Keratinocyte (primary cell): ENCODE data around the gene HMCES. TPM values are rescaled to one million over a fixed set of nuclear protein-coding genes. Genes with fewer than 3 reads are reported as not detected.
A peak's percentile ranks its signal among the peaks of the same experiment; 100 is the strongest.
"Not testable (repeated sequence)": the region's sequence is repeated elsewhere in the genome, so short reads cannot be mapped to it uniquely, and the experiment has no call there.

Experiments used
- DNase-seq: peaks from one replicate; pipeline ENCODE4 v3.0.0-alpha.2; 2011; ENCODE audit warnings: low read depth, missing footprints, low spot score
- FAIRE-seq: peaks from 2 replicates; lab custom pipeline; 2011; peaks lifted over from hg19 to GRCh38; lab: Jason Lieb, UNC
- H2AFZ ChIP-seq: 2 replicates; pipeline ENCODE4 v1.6.0; 2012; ENCODE audit warnings: low read length, control low read depth, inconsistent platforms; ENCODE audit not compliant: control insufficient read depth
- H3K27ac ChIP-seq: 2 replicates; pipeline ENCODE4 v1.5.1; 2011; ENCODE audit warnings: low read length; ENCODE audit not compliant: control insufficient read depth, insufficient read depth
- H3K27me3 ChIP-seq: 3 replicates; pipeline ENCODE4 v1.6.0; 2011; ENCODE audit warnings: low read length; ENCODE audit not compliant: control insufficient read depth, insufficient read depth; ENCODE audit errors: extremely low read depth
- H3K36me3 ChIP-seq, 2 experiments: 2 replicates in 1 of 2; 3 replicates in 1 of 2; pipeline ENCODE4 v1.5.1; 2011; ENCODE audit warnings: low read length in 2 of 2, mild to moderate bottlenecking in 1 of 2; ENCODE audit not compliant: control insufficient read depth in 2 of 2, insufficient read depth in 2 of 2; ENCODE audit errors: extremely low read depth in 1 of 2
- H3K4me1 ChIP-seq: 3 replicates; pipeline ENCODE4 v1.5.1; 2011; ENCODE audit warnings: low read length; ENCODE audit not compliant: control insufficient read depth, insufficient read depth; ENCODE audit errors: extremely low read depth
- H3K4me2 ChIP-seq: 3 replicates; pipeline ENCODE4 v1.6.0; 2011; ENCODE audit warnings: low read depth, low read length; ENCODE audit not compliant: control insufficient read depth, insufficient read depth; ENCODE audit errors: extremely low read depth
- H3K4me3 ChIP-seq, 3 experiments: fragments of 200-600 bp in 1 of 3; sonication (generic) in 1 of 3; 2 replicates in 2 of 3; 3 replicates in 1 of 3; pipeline ENCODE4 v1.5.1; 2011 to 2016; ENCODE audit warnings: low read length in 3 of 3, mild to moderate bottlenecking in 3 of 3, control low read depth in 2 of 3, inconsistent platforms in 1 of 3, low read depth in 1 of 3, mixed read lengths in 1 of 3, mixed run types in 1 of 3, moderate library complexity in 1 of 3; ENCODE audit not compliant: control insufficient read depth in 2 of 3, insufficient read depth in 2 of 3; ENCODE audit errors: extremely low read depth in 1 of 3
- H3K79me2 ChIP-seq: 2 replicates; pipeline ENCODE4 v1.6.0; 2012; ENCODE audit warnings: low read length; ENCODE audit not compliant: control insufficient read depth, insufficient read depth
- H3K9ac ChIP-seq: 3 replicates; pipeline ENCODE4 v1.6.0; 2011; ENCODE audit warnings: low read length; ENCODE audit not compliant: control insufficient read depth, insufficient read depth; ENCODE audit errors: extremely low read depth
- H3K9me1 ChIP-seq: 3 replicates; pipeline ENCODE4 v1.6.0; 2011; ENCODE audit warnings: low read length; ENCODE audit not compliant: control insufficient read depth, insufficient read depth; ENCODE audit errors: extremely low read depth
- H3K9me3 ChIP-seq: 2 replicates; pipeline ENCODE4 v1.5.1; 2012; ENCODE audit warnings: low read depth, low read length; ENCODE audit not compliant: control insufficient read depth
- H4K20me1 ChIP-seq: 3 replicates; pipeline ENCODE4 v1.6.0; 2011; ENCODE audit warnings: low read length; ENCODE audit not compliant: control insufficient read depth, insufficient read depth; ENCODE audit errors: extremely low read depth
- EZH2 ChIP-seq: IDR thresholded peaks from one replicate; pipeline ENCODE4 v1.6.1; 2012; ENCODE audit warnings: inconsistent platforms, mild to moderate bottlenecking, low read length, moderate library complexity
- dilution Hi-C: fragments of 300-500 bp; cut with MboI; formaldehyde crosslinking; loops from one replicate; pipeline ENCODE4 v1.7.0; 2020; ENCODE audit warnings: low sequenced_read_pairs; ENCODE audit not compliant: extremely low pct_ligation_motif_present
- polyA plus RNA-seq, 5 experiments: library from polyadenylated mRNA; depleted of rRNA in 3 of 5; stranded (reverse) in 3 of 5; stranded (forward) in 1 of 5; unstranded in 1 of 5; fragments of >200 nt; gene quantifications; 1 replicate in 1 of 5; 2 replicates in 3 of 5; 3 replicates in 1 of 5; pipeline versions ENCODE4 v1.2.1 to v1.2.3, GENCODE V29; 2011 to 2012; ENCODE audit warnings: missing spikeins in 2 of 5, low read depth in 1 of 5, low replicate concordance in 1 of 5
- TF ChIP-seq, protein P1 (sequence below), 3 experiments: IDR thresholded peaks in 1 of 3; conservative IDR thresholded peaks in 1 of 3; optimal IDR thresholded peaks in 1 of 3; 2 replicates in 2 of 3; 3 replicates in 1 of 3; pipeline versions ENCODE3 to v1.5.1; 2011; ENCODE audit warnings: low read length in 3 of 3, mild to moderate bottlenecking in 3 of 3, moderate library complexity in 2 of 3, control low read depth in 1 of 3, inconsistent platforms in 1 of 3; ENCODE audit not compliant: insufficient read depth in 2 of 3; ENCODE audit errors: extremely low read depth in 1 of 3

Gene HMCES
- polyA plus RNA-seq, 1 donor (not counting 4 experiments of a cell fraction or from before 2014, with no cell fraction given), result 54.6 TPM

DNA sequence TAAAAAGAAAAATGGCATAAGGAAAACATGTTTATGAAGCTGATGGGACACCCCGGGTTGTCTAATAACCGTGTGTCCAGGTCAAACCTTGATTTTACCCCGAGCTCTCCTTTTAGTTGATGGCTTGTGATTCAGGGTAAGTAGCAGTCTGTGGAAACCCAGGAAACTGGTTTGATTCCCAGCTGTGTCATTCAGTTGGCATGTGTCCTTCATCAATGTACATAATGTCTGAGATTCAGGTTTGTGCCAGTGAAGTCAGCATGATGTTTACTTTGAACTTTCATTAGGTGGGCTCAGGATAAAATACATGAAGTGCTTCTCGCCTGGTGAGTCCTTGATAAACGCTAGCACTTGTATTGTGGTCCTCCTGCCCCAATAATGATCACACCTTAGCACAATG lies 33.5 kb upstream of the HMCES start:
- Histone ChIP-seq H3K4me1 (peaks cover 23% of the 10 kb centered on the region), H3K36me3 (no peaks in the 10 kb centered on the region), H3K27ac (peak overlapping the region; percentile 50), H3K9me1 (no peaks in the 10 kb centered on the region), H3K4me2 (peak overlapping the region; percentile 57), H4K20me1 (no peaks in the 10 kb centered on the region), H3K4me3 (no peak overlapping the region), H3K79me2 (peaks cover 19% of the 10 kb centered on the region), H2AFZ (no peak overlapping the region), H3K9ac (peak overlapping the region; percentile 33), H3K27me3 (no peaks in the 10 kb centered on the region), H3K9me3 (no peaks in the 10 kb centered on the region)
- FAIRE-seq (no peak), DNase-seq (no peak)
- dilution Hi-C loops, result no loop called here
- TF ChIP-seq, protein P1, sequence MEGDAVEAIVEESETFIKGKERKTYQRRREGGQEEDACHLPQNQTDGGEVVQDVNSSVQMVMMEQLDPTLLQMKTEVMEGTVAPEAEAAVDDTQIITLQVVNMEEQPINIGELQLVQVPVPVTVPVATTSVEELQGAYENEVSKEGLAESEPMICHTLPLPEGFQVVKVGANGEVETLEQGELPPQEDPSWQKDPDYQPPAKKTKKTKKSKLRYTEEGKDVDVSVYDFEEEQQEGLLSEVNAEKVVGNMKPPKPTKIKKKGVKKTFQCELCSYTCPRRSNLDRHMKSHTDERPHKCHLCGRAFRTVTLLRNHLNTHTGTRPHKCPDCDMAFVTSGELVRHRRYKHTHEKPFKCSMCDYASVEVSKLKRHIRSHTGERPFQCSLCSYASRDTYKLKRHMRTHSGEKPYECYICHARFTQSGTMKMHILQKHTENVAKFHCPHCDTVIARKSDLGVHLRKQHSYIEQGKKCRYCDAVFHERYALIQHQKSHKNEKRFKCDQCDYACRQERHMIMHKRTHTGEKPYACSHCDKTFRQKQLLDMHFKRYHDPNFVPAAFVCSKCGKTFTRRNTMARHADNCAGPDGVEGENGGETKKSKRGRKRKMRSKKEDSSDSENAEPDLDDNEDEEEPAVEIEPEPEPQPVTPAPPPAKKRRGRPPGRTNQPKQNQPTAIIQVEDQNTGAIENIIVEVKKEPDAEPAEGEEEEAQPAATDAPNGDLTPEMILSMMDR (optimal IDR thresholded peaks at IDR 0.05 in 1 of 3, IDR thresholded peaks at IDR 0.05 in 1 of 3, conservative IDR thresholded peaks at IDR 0.05 in 1 of 3; ENCODE audit: extremely low read depth in 1 of 3, insufficient read depth in 2 of 3, low read length in 3 of 3), result no peak
- no peak for TF ChIP-seq EZH2

DNA sequence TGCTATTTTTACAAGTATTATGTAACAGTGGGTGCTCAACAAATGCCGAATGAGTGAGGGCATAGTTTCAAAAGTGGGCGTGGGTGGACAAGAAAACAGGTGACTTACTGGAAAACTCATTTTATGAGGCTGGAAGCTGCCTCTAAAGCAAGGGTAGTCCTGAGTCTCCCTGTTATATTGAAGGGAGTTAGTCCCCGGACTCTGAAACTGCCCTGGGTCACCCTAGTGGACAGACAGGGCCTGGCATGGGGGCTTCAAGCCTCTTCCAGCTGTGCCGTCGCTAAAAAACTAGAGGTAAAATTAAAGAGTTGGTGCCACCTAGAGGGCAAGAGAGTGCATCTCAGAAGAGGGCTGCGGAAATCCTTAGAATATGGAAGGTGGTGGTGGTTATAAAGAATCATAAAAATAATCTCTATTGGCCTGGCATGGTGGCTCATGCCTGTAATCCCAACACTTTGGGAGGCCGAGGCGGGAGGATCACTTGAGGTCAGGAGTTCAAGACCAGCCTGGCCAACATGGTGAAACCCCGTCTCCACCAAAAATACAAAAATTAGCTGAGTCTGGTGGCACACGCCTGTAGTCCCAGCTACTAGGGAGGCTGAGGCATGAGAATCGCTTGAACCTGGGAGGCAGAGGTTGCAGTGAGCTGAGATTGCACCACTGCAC lies 32.9 kb upstream of the HMCES start:
- Histone ChIP-seq H3K4me1 (peaks cover 23% of the 10 kb centered on the region), H3K4me2 (peak overlapping the region; percentile 57), H3K9ac (peak overlapping the region; percentile 31), H3K79me2 (peaks cover 25% of the 10 kb centered on the region), H3K27ac (peak overlapping the region; percentile 50)
- FAIRE-seq, dilution Hi-C loops, H3K4me3 ChIP-seq, H3K9me1 ChIP-seq, H2AFZ ChIP-seq, H3K9me3 ChIP-seq, H4K20me1 ChIP-seq, H3K27me3 ChIP-seq, H3K36me3 ChIP-seq: not testable (repeated sequence)
- DNase-seq, result peak; percentile 59
- TF ChIP-seq, protein P1 (optimal IDR thresholded peaks at IDR 0.05 in 1 of 3, IDR thresholded peaks at IDR 0.05 in 1 of 3, conservative IDR thresholded peaks at IDR 0.05 in 1 of 3; ENCODE audit: extremely low read depth in 1 of 3, insufficient read depth in 2 of 3, low read length in 3 of 3), result peak; percentile 65 to 97 (median 78)
